ENCODE results near the gene ZSCAN20.

ZSCAN20 gene

GRCh38 chr1:33454646-33455282, 17.7 kb upstream of the ZSCAN20 start:
- H3K9me3 ChIP-seq (ENCODE audit: insufficient read depth, low read depth, low read length): no peaks in the 10 kb centered on the region
- no peaks in the 10 kb centered on the region for H3K9me2 ChIP-seq (replicated peaks; ENCODE audit: low read depth, low read length)
- no peak overlapping the region for H3K4me2 ChIP-seq (ENCODE audit: low read depth, low read length, poor library complexity, severe bottlenecking)
- H3K4me1 ChIP-seq (ENCODE audit: insufficient read depth, low read length, poor library complexity, severe bottlenecking): peaks cover 3% of the 10 kb centered on the region
- H4K20me1 ChIP-seq (ENCODE audit: insufficient read depth, low read length, poor library complexity, severe bottlenecking): no peaks in the 10 kb centered on the region
- no peak overlapping the region for H3K4me3 ChIP-seq (ENCODE audit: low read length, poor library complexity, severe bottlenecking)
- no peaks in the 10 kb centered on the region for H3F3A ChIP-seq (ENCODE audit: low read depth)
- no peaks in the 10 kb centered on the region for H3K79me2 ChIP-seq (ENCODE audit: insufficient read depth, low read length)
- H3K36me3 ChIP-seq (ENCODE audit: insufficient read depth, low read length): no peaks in the 10 kb centered on the region
- H3K27me3 ChIP-seq (ENCODE audit: insufficient read depth, low read length, poor library complexity, severe bottlenecking): no peaks in the 10 kb centered on the region
- H3K9ac ChIP-seq (ENCODE audit: low read depth, low read length, poor library complexity, severe bottlenecking): no peak overlapping the region
- no peak overlapping the region; the same call in 1 of the 2 replicates for H2AFZ ChIP-seq (ENCODE audit: low read length)
- TF ChIP-seq EZH2phosphoT487 (IDR thresholded peaks at IDR 0.05; ENCODE audit: borderline replicate concordance): no peak
- TF ChIP-seq CTCF (conservative IDR thresholded peaks at IDR 0.05; ENCODE audit: low read length): no peak

GRCh38 chr1:33455539-33456501, 16.6 kb upstream of the ZSCAN20 start:
- Histone ChIP-seq H3K4me1 (ENCODE audit: insufficient read depth, low read length, poor library complexity, severe bottlenecking) (peaks cover 3% of the 10 kb centered on the region), H3K9ac (ENCODE audit: low read depth, low read length, poor library complexity, severe bottlenecking) (no peak overlapping the region), H3K9me3 (ENCODE audit: insufficient read depth, low read depth, low read length) (no peaks in the 10 kb centered on the region), H3K9me2 (replicated peaks; ENCODE audit: low read depth, low read length) (no peaks in the 10 kb centered on the region), H3K36me3 (ENCODE audit: insufficient read depth, low read length) (no peaks in the 10 kb centered on the region), H3K4me3 (ENCODE audit: low read length, poor library complexity, severe bottlenecking) (no peak overlapping the region), H3K27me3 (ENCODE audit: insufficient read depth, low read length, poor library complexity, severe bottlenecking) (no peaks in the 10 kb centered on the region), H3F3A (ENCODE audit: low read depth) (no peaks in the 10 kb centered on the region), H4K20me1 (ENCODE audit: insufficient read depth, low read length, poor library complexity, severe bottlenecking) (no peaks in the 10 kb centered on the region), H3K79me2 (ENCODE audit: insufficient read depth, low read length) (no peaks in the 10 kb centered on the region), H2AFZ (ENCODE audit: low read length) (peak overlapping the region; percentile 80), H3K4me2 (ENCODE audit: low read depth, low read length, poor library complexity, severe bottlenecking) (no peak overlapping the region)
- TF ChIP-seq EZH2phosphoT487 (IDR thresholded peaks at IDR 0.05; ENCODE audit: borderline replicate concordance) (no peak), CTCF (conservative IDR thresholded peaks at IDR 0.05; ENCODE audit: low read length) (peak; percentile 83)

- Histone ChIP-seq H3K4me2 (ENCODE audit: low read depth, low read length, poor library complexity, severe bottlenecking) (no peak overlapping the region), H2AFZ (ENCODE audit: low read length) (no peak overlapping the region)
These were observed 16.0 kb upstream of the ZSCAN20 start for GRCh38 chr1:33456502-33456886.

More at GRCh38 chr1:33456502-33456886, 16.0 kb upstream of the ZSCAN20 start:
- H3K4me1 ChIP-seq (ENCODE audit: insufficient read depth, low read length, poor library complexity, severe bottlenecking): peaks cover 3% of the 10 kb centered on the region
- no peaks in the 10 kb centered on the region for H3F3A ChIP-seq (ENCODE audit: low read depth)
- H3K9me2 ChIP-seq (replicated peaks; ENCODE audit: low read depth, low read length): no peaks in the 10 kb centered on the region
- no peak overlapping the region for H3K4me3 ChIP-seq (ENCODE audit: low read length, poor library complexity, severe bottlenecking)
- TF ChIP-seq CTCF (conservative IDR thresholded peaks at IDR 0.05; ENCODE audit: low read length) (no peak), EZH2phosphoT487 (IDR thresholded peaks at IDR 0.05; ENCODE audit: borderline replicate concordance) (no peak)
- H3K27me3 ChIP-seq (ENCODE audit: insufficient read depth, low read length, poor library complexity, severe bottlenecking): no peaks in the 10 kb centered on the region
- H4K20me1 ChIP-seq (ENCODE audit: insufficient read depth, low read length, poor library complexity, severe bottlenecking): no peaks in the 10 kb centered on the region
- no peaks in the 10 kb centered on the region for H3K9me3 ChIP-seq (ENCODE audit: insufficient read depth, low read depth, low read length)
- H3K79me2 ChIP-seq (ENCODE audit: insufficient read depth, low read length): no peaks in the 10 kb centered on the region
- H3K9ac ChIP-seq (ENCODE audit: low read depth, low read length, poor library complexity, severe bottlenecking): no peak overlapping the region
- H3K36me3 ChIP-seq (ENCODE audit: insufficient read depth, low read length): no peaks in the 10 kb centered on the region

Measured in Loucy (cell line).